Frontal cortex (tissue), 4 donors: Measurements from ENCODE around the gene RPL18. TPM values are rescaled to one million over a fixed set of nuclear protein-coding genes. Genes with fewer than 3 reads are reported as not detected.
"Not testable (repeated sequence)": the region's sequence is repeated elsewhere in the genome, so short reads cannot be mapped to it uniquely, and the experiment has no call there.

Source experiments
- DNase-seq, 2 donors: peaks; one replicate each; pipeline ENCODE4 v3.0.0; 2012; ENCODE audit warnings: low spot score in 2 of 2
- FAIRE-seq: peaks from 2 replicates; lab custom pipeline; 2012; peaks lifted over from hg19 to GRCh38; lab: Jason Lieb, UNC
- total RNA-seq: library from RNA; depleted of rRNA; stranded (reverse); fragments of >200 nt; gene quantifications from one replicate; pipeline ENCODE4 v1.2.3, GENCODE V29; 2014
- donor health status: control.
- donor health status: control.
- donor health status: control.

Gene RPL18
- total RNA-seq, result 1,742 TPM

- FAIRE-seq, result peak; percentile 10
These were observed at the start of gene RPL18, which contains the start of gene SPHK2 for GRCh38 chr19:48618916-48619691. Gene RPL18 (minus strand): TSS chr19:48619178. CDS start chr19:48619143, 35 bp downstream. Gene SPHK2 (plus strand): TSS chr19:48619506. CDS start chr19:48620515, 1,009 bp downstream.

GRCh38 chr19:48668761-48669160 is 49.8 kb upstream of the RPL18 start:
- no peak for DNase-seq
- FAIRE-seq, result no peak

More at GRCh38 chr19:48618916-48619691, at the start of gene RPL18, which contains the start of gene SPHK2:
- DNase-seq, result peak; percentile 97 to 99

GRCh38 chr19:48668332-48668731 is 49.4 kb upstream of the RPL18 start:
- no peak for FAIRE-seq

GRCh38 chr19:48665786-48666185 is 46.8 kb upstream of the RPL18 start:
- FAIRE-seq (no peak), DNase-seq (no peak)

More at GRCh38 chr19:48668332-48668731, 49.4 kb upstream of the RPL18 start:
- no peak for DNase-seq

GRCh38 chr19:48664476-48664875 is 45.5 kb upstream of the RPL18 start:
- FAIRE-seq, result no peak
- no peak for DNase-seq

GRCh38 chr19:48663667-48664066 is 44.7 kb upstream of the RPL18 start:
- FAIRE-seq, result no peak
- DNase-seq, result no peak

- no peak for DNase-seq
- FAIRE-seq, result no peak
These were observed 42.7 kb upstream of the RPL18 start for GRCh38 chr19:48661711-48662090.

GRCh38 chr19:48660852-48661710 is 42.1 kb upstream of the RPL18 start:
- DNase-seq (peak; percentile 90 to 98), FAIRE-seq (no peak)

GRCh38 chr19:48659768-48660167 is 40.8 kb upstream of the RPL18 start:
- no peak for FAIRE-seq
- peak in 1 of 2 donors; percentile 29 for DNase-seq

GRCh38 chr19:48658483-48658882 is 39.5 kb upstream of the RPL18 start:
- DNase-seq (no peak), FAIRE-seq (no peak)

- DNase-seq, FAIRE-seq: not testable (repeated sequence)
These were observed 38.9 kb upstream of the RPL18 start for GRCh38 chr19:48657828-48658227.

- DNase-seq (no peak), FAIRE-seq (no peak)
These were observed 38.0 kb upstream of the RPL18 start for GRCh38 chr19:48656840-48657474.

- DNase-seq (no peak), FAIRE-seq (no peak)
These were observed 35.5 kb upstream of the RPL18 start for GRCh38 chr19:48654299-48655059.

- FAIRE-seq, result no peak
These were observed 32.7 kb upstream of the RPL18 start for GRCh38 chr19:48651683-48652048.

GRCh38 chr19:48650974-48651682 is 32.1 kb upstream of the RPL18 start:
- DNase-seq (no peak), FAIRE-seq (no peak)

More at GRCh38 chr19:48651683-48652048, 32.7 kb upstream of the RPL18 start:
- no peak for DNase-seq

- DNase-seq (no peak), FAIRE-seq (no peak)
These were observed 29.2 kb upstream of the RPL18 start for GRCh38 chr19:48648134-48648533.

GRCh38 chr19:48646722-48647216 is 27.8 kb upstream of the RPL18 start:
- peak in 1 of 2 donors; percentile 24 for DNase-seq
- FAIRE-seq, result no peak

- FAIRE-seq (no peak), DNase-seq (peak; percentile 83 to 91)
These were observed 27.2 kb upstream of the RPL18 start, which contains the start of gene CA11 for GRCh38 chr19:48646001-48646721. Gene CA11 (minus strand): TSS chr19:48646187. CDS start chr19:48645632, 555 bp downstream.
